Vagina (tissue), 2 donors: ENCODE measurements around the gene ALOX12.

Source experiments
- CTCF ChIP-seq, 3 experiments: fragments of 450-650 bp in 2 of 3; fragments of 200-600 bp in 1 of 3; sonication (generic) in 1 of 3; IDR thresholded peaks; one replicate each; pipeline ENCODE4 v1.5.1; 2017 to 2019; ENCODE audit warnings: antibody characterized with exemption in 3 of 3, mild to moderate bottlenecking in 2 of 3, moderate library complexity in 2 of 3
- POLR2A ChIP-seq, 2 donors: fragments of 450-650 bp; IDR thresholded peaks; one replicate each; pipeline ENCODE4 v1.6.1; 2017; ENCODE audit warnings: antibody characterized with exemption in 2 of 2, mild to moderate bottlenecking in 2 of 2, moderate library complexity in 2 of 2

GRCh38 chr17:7020894-7021664, 25.2 kb downstream of the ALOX12 start:
- TF ChIP-seq CTCF (IDR thresholded peaks at IDR 0.05) (no peak), POLR2A (IDR thresholded peaks at IDR 0.05) (no peak)
